ENCODE results near the gene ARHGEF12.

DNA sequence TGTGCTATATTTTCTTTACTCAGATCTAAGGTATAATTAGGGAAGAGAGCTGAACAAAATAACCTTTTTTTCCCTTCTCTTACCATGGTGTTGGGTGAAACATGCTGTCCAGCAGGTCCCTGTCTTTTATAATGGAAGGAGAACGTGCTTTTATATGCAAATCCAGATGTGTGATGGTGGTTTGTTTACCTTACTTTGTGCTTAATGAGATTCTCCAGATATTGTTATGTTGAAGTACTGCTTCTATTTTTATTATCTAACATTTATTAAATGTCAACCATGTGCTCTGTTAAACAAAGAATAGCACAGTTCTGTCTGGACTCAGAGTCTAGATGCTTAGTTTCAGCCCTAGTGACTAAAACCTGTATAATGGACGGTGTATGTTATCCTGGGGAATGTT is 165.2 kb downstream of the ARHGEF12 start:
- TF ChIP-seq, protein P1, sequence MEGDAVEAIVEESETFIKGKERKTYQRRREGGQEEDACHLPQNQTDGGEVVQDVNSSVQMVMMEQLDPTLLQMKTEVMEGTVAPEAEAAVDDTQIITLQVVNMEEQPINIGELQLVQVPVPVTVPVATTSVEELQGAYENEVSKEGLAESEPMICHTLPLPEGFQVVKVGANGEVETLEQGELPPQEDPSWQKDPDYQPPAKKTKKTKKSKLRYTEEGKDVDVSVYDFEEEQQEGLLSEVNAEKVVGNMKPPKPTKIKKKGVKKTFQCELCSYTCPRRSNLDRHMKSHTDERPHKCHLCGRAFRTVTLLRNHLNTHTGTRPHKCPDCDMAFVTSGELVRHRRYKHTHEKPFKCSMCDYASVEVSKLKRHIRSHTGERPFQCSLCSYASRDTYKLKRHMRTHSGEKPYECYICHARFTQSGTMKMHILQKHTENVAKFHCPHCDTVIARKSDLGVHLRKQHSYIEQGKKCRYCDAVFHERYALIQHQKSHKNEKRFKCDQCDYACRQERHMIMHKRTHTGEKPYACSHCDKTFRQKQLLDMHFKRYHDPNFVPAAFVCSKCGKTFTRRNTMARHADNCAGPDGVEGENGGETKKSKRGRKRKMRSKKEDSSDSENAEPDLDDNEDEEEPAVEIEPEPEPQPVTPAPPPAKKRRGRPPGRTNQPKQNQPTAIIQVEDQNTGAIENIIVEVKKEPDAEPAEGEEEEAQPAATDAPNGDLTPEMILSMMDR (IDR thresholded peaks at IDR 0.05) = no peak
- TF ChIP-seq EZH2 (IDR thresholded peaks at IDR 0.05; ENCODE audit: borderline replicate concordance, insufficient read depth, low read depth, low read length, poor library complexity, severe bottlenecking) = no peak
